SU-DHL-6 (cell line): ENCODE results near the gene TEAD1.

Experiments
- H2AFZ ChIP-seq: fragments of 200-600 bp; sonication (generic); 2 replicates; pipeline ENCODE4 v1.6.1; 2014; ENCODE audit warnings: low read depth, mild to moderate bottlenecking, moderate library complexity, mixed read lengths, antibody characterized with exemption, low read length; ENCODE audit not compliant: severe bottlenecking
- H3F3A ChIP-seq: fragments of 200-600 bp; shearing (Covaris generic); 2 replicates; pipeline ENCODE4 v1.6.0; 2016; ENCODE audit warnings: antibody characterized with exemption, mild to moderate bottlenecking; ENCODE audit not compliant: insufficient read depth
- H3K27ac ChIP-seq: fragments of 200-600 bp; sonication (generic); 2 replicates; pipeline ENCODE4 v1.5.1; 2016; ENCODE audit warnings: low read depth, mild to moderate bottlenecking, low read length, moderate library complexity, mixed read lengths
- H3K27me3 ChIP-seq: fragments of 200-600 bp; sonication (generic), shearing (Covaris generic); 2 replicates; pipeline ENCODE4 v1.6.0; 2014; ENCODE audit warnings: mild to moderate bottlenecking, low read length
- H3K36me3 ChIP-seq: fragments of 200-600 bp; sonication (generic); 2 replicates; pipeline ENCODE4 v1.6.1; 2014; ENCODE audit warnings: mild to moderate bottlenecking, low read length, mixed read lengths
- H3K4me2 ChIP-seq: fragments of 300-600, 200-600 bp; shearing (Covaris generic), sonication (generic); 2 replicates; pipeline ENCODE4 v1.6.0; 2014; ENCODE audit warnings: low read length, low read depth, mild to moderate bottlenecking; ENCODE audit not compliant: poor library complexity, severe bottlenecking
- H3K4me3 ChIP-seq: fragments of 200-600 bp; sonication (generic); 2 replicates; pipeline ENCODE4 v1.5.1; 2014; ENCODE audit warnings: antibody characterized with exemption, low read length, mild to moderate bottlenecking, mixed read lengths; ENCODE audit not compliant: insufficient read depth, poor library complexity, severe bottlenecking
- H3K79me2 ChIP-seq: fragments of 200-600 bp; sonication (generic); 2 replicates; pipeline ENCODE4 v1.6.1; 2014; ENCODE audit warnings: mild to moderate bottlenecking, low read length, moderate library complexity; ENCODE audit not compliant: insufficient read depth
- H3K9ac ChIP-seq: fragments of 200-600 bp; sonication (generic); 2 replicates; pipeline ENCODE4 v1.7.0; 2014; ENCODE audit warnings: mild to moderate bottlenecking, low read length
- H3K9me2 ChIP-seq: fragments of 200-600 bp; sonication (generic); replicated peaks from 2 replicates; pipeline ENCODE4 v1.6.1; 2014; ENCODE audit warnings: low read length; ENCODE audit not compliant: insufficient read depth
- H3K9me3 ChIP-seq: fragments of 200-600 bp; sonication (generic); 2 replicates; pipeline ENCODE4 v1.6.1; 2014; ENCODE audit warnings: low read length, mixed read lengths; ENCODE audit not compliant: insufficient read depth
- H4K20me1 ChIP-seq: fragments of 200-600 bp; sonication (generic); 2 replicates; pipeline ENCODE4 v1.6.1; 2014; ENCODE audit warnings: low read depth, mild to moderate bottlenecking, antibody characterized with exemption, low read length, moderate library complexity, mixed read lengths
- EZH2phosphoT487 ChIP-seq: fragments of 200-600 bp; sonication (generic), shearing (Covaris generic); conservative IDR thresholded peaks from 2 replicates; pipeline ENCODE4 v1.6.1; 2018; ENCODE audit warnings: mild to moderate bottlenecking, antibody characterized with exemption, low read length, moderate library complexity, mixed read lengths
- TF ChIP-seq, protein P1 (sequence below): fragments of 200-600 bp; sonication (generic); IDR thresholded peaks from one replicate; pipeline ENCODE4 v1.5.1; 2017; ENCODE audit warnings: antibody characterized with exemption, mild to moderate bottlenecking, low read length, moderate library complexity; ENCODE audit not compliant: insufficient read depth, poor library complexity, severe bottlenecking

TEAD1 gene

DNA sequence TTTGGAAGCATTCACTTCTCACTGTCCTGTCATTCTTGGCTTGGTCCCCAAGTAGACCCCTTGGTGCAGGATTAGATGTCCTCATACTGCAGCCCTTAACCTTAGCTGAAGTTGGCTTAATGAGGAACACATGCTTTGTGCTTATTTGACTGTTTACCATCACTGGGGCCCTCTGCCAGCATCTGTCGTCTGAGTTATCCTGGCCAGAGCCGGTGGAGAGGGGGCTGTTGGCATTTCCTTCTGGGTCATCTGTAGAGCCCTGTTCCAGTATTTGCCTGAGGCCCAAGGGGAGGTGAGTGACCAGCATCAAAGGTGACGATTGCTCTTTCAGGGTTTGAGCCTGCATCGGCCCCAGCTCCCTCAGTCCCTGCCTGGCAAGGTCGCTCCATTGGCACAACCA, 208.4 kb downstream of the TEAD1 start:
- Histone ChIP-seq H3K27ac (no peak overlapping the region), H3K9ac (no peak overlapping the region), H3K79me2 (no peaks in the 10 kb centered on the region), H4K20me1 (no peaks in the 10 kb centered on the region), H2AFZ (no peak overlapping the region), H3K9me2 (no peaks in the 10 kb centered on the region), H3K4me2 (no peak overlapping the region), H3K9me3 (no peaks in the 10 kb centered on the region), H3K27me3 (peaks cover 5% of the 10 kb centered on the region; the same call in 1 of the 2 replicates), H3F3A (no peaks in the 10 kb centered on the region), H3K4me3 (no peak overlapping the region), H3K36me3 (no peaks in the 10 kb centered on the region)
- no peak for TF ChIP-seq EZH2phosphoT487
- TF ChIP-seq, protein P1, sequence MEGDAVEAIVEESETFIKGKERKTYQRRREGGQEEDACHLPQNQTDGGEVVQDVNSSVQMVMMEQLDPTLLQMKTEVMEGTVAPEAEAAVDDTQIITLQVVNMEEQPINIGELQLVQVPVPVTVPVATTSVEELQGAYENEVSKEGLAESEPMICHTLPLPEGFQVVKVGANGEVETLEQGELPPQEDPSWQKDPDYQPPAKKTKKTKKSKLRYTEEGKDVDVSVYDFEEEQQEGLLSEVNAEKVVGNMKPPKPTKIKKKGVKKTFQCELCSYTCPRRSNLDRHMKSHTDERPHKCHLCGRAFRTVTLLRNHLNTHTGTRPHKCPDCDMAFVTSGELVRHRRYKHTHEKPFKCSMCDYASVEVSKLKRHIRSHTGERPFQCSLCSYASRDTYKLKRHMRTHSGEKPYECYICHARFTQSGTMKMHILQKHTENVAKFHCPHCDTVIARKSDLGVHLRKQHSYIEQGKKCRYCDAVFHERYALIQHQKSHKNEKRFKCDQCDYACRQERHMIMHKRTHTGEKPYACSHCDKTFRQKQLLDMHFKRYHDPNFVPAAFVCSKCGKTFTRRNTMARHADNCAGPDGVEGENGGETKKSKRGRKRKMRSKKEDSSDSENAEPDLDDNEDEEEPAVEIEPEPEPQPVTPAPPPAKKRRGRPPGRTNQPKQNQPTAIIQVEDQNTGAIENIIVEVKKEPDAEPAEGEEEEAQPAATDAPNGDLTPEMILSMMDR: no peak

DNA sequence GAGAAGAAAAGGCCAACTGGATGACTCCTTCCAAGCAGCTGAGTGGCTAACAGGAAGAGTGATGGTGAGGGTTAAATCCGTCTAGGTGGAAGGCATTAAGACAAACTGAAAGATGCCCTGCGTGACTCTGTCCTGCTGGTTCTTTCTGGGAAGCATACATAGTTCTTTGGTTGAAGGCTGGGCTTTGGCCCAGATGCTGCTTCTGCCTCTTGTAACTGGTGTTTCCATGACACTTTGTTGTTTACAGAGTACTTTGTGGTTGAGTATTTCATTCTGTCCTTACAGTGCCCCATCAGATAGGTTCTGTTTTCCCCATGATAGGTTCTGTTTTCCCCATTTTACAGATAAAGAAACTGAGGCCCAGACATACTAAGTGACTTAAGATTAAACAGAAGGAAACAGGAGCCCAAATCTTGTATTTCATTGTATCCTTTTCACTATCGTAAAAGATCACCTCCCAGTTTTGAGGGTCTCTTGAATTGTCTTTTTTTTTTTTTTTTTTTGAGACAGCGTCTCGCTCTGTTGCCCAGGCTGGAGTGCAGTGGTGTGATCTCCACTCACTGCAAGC, 210.6 kb downstream of the TEAD1 start:
- Histone ChIP-seq H3K27ac (no peak overlapping the region), H3K9me3 (no peaks in the 10 kb centered on the region), H2AFZ (no peak overlapping the region), H3K79me2 (no peaks in the 10 kb centered on the region), H3K36me3 (no peaks in the 10 kb centered on the region), H3K9me2 (no peaks in the 10 kb centered on the region), H3F3A (no peaks in the 10 kb centered on the region), H3K9ac (no peak overlapping the region), H3K27me3 (no peaks in the 10 kb centered on the region), H4K20me1 (no peaks in the 10 kb centered on the region), H3K4me3 (no peak overlapping the region), H3K4me2 (no peak overlapping the region)
- no peak for TF ChIP-seq EZH2phosphoT487
- TF ChIP-seq, protein P1: no peak

DNA sequence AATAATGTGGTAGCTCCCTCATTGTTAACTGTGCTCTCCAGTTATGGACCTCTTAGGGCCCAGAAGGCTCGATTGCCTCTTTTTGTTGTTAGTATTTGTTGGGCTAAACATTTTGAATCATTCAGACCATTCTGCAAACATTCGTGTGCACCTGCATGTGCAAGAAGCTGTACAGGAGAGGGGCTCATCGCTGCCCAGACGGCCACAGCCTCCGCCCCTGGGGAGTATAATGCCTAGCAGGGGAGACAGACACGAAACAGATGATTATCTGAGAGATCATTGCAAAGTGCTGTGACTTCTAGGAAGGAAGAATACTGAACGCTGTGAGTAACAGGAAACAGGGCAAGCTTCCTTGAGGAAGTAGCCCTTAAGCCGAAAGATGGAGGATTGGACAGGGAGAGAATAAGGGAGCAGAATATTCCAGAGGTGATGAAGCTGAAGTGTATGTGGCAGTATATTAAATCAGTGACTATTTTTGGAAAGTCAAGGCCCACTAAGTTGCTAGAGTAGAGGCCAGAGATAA, 211.6 kb downstream of the TEAD1 start:
- Histone ChIP-seq H3K27ac (no peak overlapping the region), H3K79me2 (no peaks in the 10 kb centered on the region), H2AFZ (no peak overlapping the region), H3K27me3 (no peaks in the 10 kb centered on the region), H3F3A (no peaks in the 10 kb centered on the region), H4K20me1 (no peaks in the 10 kb centered on the region), H3K9ac (no peak overlapping the region), H3K9me3 (no peaks in the 10 kb centered on the region), H3K4me2 (no peak overlapping the region), H3K36me3 (no peaks in the 10 kb centered on the region), H3K9me2 (no peaks in the 10 kb centered on the region), H3K4me3 (no peak overlapping the region)
- TF ChIP-seq EZH2phosphoT487: no peak
- TF ChIP-seq, protein P1: no peak
